ENCODE data around the gene FAM53A.

Gene FAM53A

DNA sequence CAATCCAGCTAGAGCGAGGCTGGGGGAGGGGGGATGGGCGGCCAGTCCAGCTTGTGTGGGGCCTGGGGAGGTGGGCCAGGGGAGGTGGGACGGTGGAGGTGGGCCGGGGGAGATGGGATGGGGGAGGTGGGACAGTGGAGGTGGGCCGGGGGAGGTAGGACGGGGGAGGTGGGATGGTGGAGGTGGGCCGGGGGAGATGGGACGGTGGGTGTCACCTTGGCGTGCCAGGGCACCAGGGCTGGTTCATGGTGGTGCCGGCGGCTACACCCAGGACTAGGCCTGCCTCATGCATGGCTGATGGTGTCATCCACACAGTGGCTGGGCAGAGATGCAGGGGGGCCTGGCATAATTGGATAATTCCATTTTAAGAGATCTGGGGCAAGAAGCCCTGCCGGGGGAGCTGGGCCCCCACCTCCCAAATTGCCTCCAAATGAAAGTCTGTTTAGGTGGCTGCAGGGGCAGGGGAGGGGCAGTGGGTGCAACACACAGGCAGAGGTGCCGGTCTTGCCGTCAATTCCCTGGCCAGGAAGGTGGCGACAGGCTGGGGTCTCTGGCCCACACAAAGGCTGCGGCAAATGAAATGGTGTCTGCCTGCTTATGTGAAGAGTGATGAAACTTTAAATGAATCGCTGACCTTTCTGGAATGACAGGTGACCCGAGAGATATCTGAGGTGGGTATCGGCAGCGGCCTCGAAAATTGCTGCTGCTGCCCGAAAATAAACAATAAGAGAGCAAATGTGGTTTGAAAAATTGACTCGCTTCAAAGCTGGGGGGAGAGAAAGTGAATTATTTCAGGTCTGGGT lies 82.1 kb downstream of the FAM53A start:
- DNase-seq: no peak

DNA sequence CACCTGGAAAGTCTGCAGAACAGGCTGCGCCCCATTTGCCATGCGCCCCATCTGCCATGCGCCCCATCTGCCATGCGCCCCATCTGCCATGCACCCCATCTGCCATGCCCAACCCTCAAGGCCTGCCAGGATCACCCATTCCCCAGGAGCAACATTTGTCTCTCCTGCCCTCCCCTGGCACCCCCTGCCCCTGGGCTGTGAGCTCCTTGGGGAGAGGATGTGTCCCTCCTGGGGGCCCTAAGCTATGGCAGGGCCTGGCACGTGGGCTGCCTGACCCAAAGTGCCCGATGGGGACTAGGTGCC lies 82.6 kb downstream of the FAM53A start:
- DNase-seq: no peak

- DNase-seq: no peak
Measured at GRCh38 chr4:1600811-1601532, 83.1 kb downstream of the FAM53A start.

GRCh38 chr4:1600211-1600780 lies 83.8 kb downstream of the FAM53A start:
- no peak for DNase-seq

DNA sequence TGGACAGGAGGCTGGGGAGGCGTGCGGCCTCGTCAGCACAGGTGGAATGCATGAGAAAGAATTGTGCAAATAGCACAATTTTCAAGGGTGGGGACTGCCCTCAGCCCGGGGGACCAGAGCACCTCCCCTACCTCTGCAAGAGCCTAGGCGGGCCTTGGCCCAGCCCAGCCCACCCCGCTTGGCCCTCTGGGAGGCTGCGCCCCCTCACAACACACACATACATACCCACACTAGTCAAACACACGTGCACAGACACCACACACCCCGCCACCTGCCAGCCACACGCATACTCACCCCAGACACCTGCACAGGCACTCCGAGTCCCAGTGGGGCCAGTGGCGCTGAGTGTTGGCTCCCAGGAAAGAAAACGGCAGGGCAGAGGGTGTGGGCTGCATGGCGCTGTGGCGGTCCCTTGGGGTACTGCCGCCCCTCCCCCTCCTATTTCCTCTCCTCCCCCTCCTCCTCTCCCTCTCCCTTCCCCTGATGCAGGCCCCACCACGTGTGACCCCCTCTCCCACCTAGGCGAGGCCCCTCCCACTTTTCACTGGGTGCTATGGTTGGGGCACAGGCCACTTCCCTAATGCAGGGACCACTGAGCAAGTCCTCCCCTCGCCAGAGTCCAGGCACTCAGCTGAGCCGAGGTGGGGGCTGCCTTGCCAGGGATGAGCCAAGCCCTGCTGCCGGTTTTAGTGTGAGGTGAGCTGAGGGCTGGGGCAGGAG lies 84.5 kb downstream of the FAM53A start:
- no peak for DNase-seq

DNA sequence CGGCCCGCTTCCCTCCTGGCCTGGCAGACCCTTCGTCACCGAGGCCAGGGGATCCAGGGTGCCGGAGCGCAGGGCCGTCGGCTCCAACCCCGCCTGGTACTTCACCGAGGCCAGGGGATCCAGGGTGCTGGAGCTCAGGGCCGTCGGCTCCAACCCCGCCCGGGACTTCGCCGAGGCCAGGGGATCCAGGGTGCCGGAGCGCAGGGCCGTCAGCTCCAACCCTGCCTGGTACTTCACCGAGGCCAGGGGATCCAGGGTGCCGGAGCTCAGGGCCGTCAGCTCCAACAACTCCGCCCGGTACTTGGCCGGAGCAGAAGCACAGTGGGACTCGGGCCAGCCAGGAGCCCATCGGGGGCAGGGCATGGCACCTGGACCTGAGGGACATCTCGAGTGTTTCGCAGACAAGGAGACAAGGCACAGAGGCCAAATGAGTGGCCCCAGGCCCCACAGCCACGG lies 85.1 kb downstream of the FAM53A start:
- no peak for DNase-seq

GRCh38 chr4:1598206-1599025 lies 85.7 kb downstream of the FAM53A start:
- no peak for DNase-seq

- no peak for DNase-seq
Measured at GRCh38 chr4:1597021-1597931, 86.8 kb downstream of the FAM53A start.

- no peak for DNase-seq
Measured at GRCh38 chr4:1596393-1596792, 87.7 kb downstream of the FAM53A start.

- no peak for DNase-seq
Measured at GRCh38 chr4:1595789-1596325, 88.3 kb downstream of the FAM53A start.

DNA sequence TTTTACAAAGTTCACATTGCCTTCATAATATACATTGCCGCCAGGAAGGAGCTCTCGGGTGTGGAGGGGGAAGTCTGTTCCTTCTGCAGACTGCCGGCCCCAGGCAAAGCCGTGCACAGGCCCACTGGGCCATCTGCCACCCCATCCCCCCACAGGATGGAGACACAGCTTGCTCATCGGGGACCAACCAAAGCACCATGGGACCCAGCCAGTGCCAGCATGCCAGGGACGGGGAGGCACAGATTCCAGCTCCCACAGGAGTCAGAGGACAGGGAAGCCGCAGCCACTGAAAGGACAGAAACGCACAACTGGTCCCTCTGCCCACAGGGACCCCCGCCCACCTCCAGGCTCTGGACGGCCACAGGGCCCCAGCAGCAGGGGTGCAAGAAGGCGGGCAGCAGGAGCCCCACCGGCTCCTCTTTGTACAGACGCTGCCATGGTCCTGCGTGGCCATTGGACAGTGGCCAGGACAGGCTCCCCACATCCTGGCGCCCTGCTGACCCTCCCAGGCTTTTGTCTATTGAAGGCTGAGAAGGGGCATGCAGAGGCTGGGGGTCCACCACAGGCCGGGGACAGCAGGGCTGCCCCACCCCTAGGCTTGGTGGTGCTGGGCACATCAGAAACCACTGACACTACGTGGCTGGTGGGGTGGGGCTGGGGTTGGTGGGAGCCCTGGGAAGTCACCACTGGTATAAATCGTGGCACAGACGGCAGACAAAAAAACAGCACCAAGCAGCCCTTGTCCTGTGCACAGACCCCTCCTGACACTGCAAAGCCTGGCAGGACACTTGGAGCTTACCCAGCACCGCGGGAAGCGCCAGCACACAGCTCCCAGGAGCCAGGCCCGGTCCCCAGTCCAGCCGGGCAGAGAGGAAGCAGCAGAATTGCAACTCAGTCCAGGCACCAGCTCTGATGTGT lies 89.0 kb downstream of the FAM53A start:
- DNase-seq: no peak

DNA sequence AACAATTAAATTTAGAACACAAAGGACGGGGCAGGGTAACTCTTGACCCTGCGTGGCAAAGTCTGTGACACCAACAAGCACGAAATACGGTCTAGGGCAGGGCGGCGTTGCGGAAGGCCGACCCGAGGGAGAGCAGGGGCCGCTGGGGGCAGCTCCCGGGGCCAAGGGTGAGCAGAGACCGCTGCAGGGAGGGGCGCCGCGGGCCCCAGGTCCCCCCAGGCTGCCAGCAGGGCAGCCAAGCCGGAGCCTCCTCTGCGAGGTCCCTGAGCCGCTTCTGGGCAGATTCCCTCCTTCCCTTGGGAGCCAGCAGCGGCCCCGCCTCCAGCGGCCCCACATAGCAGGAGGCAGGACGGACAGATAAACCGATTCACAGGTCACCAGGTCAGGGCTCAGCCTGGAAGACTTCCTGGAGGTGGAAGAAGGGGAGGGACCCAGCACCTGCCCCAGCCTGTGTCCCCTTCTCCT lies 90.2 kb downstream of the FAM53A start:
- no peak for DNase-seq

- DNase-seq: no peak
Measured at GRCh38 chr4:1593458-1593857, 90.7 kb downstream of the FAM53A start.

DNA sequence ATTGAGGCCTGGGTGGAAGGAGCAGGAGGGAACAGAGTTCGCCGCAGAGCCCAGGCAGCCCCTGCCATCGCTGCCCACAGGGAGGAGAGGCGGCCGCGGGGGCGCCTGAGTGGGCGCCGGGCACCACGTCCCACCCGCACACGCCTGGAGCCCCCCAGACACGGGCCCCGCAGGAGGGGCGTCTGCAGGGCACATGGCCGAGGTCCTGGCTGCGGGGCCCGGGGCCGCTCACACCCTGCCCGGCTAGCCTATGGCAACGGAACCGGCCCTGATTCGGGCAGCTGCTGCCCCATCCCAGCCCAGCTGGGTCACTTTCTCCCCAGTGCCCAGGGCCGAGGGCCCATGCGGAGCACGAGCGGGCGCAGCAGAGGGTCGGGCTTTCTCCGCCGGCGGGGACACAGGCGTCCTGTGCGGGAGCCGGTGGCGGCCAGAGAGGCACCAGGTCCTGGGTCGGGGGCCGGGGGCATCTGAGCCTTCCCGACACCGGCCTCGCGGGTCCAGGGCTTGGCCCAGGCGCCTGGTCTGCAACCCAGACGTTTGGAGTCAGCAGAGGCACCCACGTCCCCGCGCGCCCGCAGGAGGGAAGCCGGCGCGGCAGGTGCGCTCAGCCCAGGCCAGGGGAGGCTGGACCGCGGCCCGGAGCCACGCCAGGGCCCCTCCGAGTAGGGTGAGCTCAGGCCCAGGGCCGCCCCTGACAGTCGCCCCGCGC lies 91.2 kb downstream of the FAM53A start:
- DNase-seq: no peak

GRCh38 chr4:1592068-1592708 lies 91.9 kb downstream of the FAM53A start:
- no peak for DNase-seq

- DNase-seq: no peak
Measured at GRCh38 chr4:1591107-1591506, 93.0 kb downstream of the FAM53A start.

- DNase-seq: no peak
Measured at GRCh38 chr4:1590244-1590643, 93.9 kb downstream of the FAM53A start.
